Kidney epithelial cell (primary cell): ENCODE measurements around the gene CLIC4. TPM values are rescaled to one million over a fixed set of nuclear protein-coding genes. Genes with fewer than 3 reads are reported as not detected.
A peak's percentile ranks its signal among the peaks of the same experiment; 100 is the strongest.

ENCODE experiments used
- DNase-seq: peaks from one replicate; pipeline ENCODE4 v3.0.0-alpha.2; 2010; ENCODE audit warnings: low read depth
- H3K27me3 ChIP-seq: 2 replicates; pipeline ENCODE4 v1.6.0; 2011; ENCODE audit warnings: low read length; ENCODE audit not compliant: control insufficient read depth, insufficient read depth
- H3K36me3 ChIP-seq: 2 replicates; pipeline ENCODE4 v1.5.1; 2011; ENCODE audit warnings: low read length; ENCODE audit not compliant: control insufficient read depth, insufficient read depth
- H3K4me3 ChIP-seq: 2 replicates; pipeline ENCODE4 v1.5.1; 2011; ENCODE audit warnings: low read depth, mild to moderate bottlenecking, control low read depth, low read length
- CTCF ChIP-seq: IDR thresholded peaks from 2 replicates; pipeline ENCODE4 v1.5.1; 2011; ENCODE audit warnings: mild to moderate bottlenecking, moderate library complexity, low read length, control low read depth, inconsistent platforms; ENCODE audit not compliant: insufficient read depth, poor library complexity, severe bottlenecking
- total RNA-seq: library from RNA; depleted of rRNA; stranded (reverse); fragments of >200 nt; gene quantifications from 2 replicates; pipeline ENCODE4 v1.2.3, GENCODE V29; 2015

CLIC4 gene
- total RNA-seq, 1 donor from 2014 or later = 224 TPM

GRCh38 chr1:24860841-24861240 is 115.6 kb downstream of the CLIC4 start:
- no peak for TF ChIP-seq CTCF
- DNase-seq = no peak
- peaks cover 19% of the 10 kb centered on the region for H3K27me3 ChIP-seq
- no peak overlapping the region for H3K4me3 ChIP-seq
- H3K36me3 ChIP-seq = no peaks in the 10 kb centered on the region

GRCh38 chr1:24861821-24862727 is 116.8 kb downstream of the CLIC4 start:
- DNase-seq = no peak
- peak; percentile 24 for TF ChIP-seq CTCF
- H3K36me3 ChIP-seq = no peaks in the 10 kb centered on the region

GRCh38 chr1:24862775-24863483 is 117.7 kb downstream of the CLIC4 start:
- peaks cover 33% of the 10 kb centered on the region for H3K27me3 ChIP-seq
- no peak overlapping the region for H3K4me3 ChIP-seq
- TF ChIP-seq CTCF = no peak
- DNase-seq = no peak
- H3K36me3 ChIP-seq = no peaks in the 10 kb centered on the region

More at GRCh38 chr1:24861821-24862727, 116.8 kb downstream of the CLIC4 start:
- no peak overlapping the region for H3K4me3 ChIP-seq
- H3K27me3 ChIP-seq = peaks cover 25% of the 10 kb centered on the region

- no peak overlapping the region for H3K4me3 ChIP-seq
- TF ChIP-seq CTCF = no peak
- no peak for DNase-seq
- peaks cover 34% of the 10 kb centered on the region for H3K27me3 ChIP-seq
- H3K36me3 ChIP-seq = no peaks in the 10 kb centered on the region
Measured at GRCh38 chr1:24864370-24864777, 119.1 kb downstream of the CLIC4 start.

GRCh38 chr1:24865168-24865567 is 119.9 kb downstream of the CLIC4 start:
- Histone ChIP-seq H3K27me3 (peaks cover 34% of the 10 kb centered on the region), H3K36me3 (no peaks in the 10 kb centered on the region), H3K4me3 (no peak overlapping the region)
- no peak for DNase-seq
- no peak for TF ChIP-seq CTCF
